HepG2 (cell line): Measurements from ENCODE around the gene SDK1.

Source experiments
- NFE2L1 ChIP-seq: sonication (generic); formaldehyde crosslinking; IDR thresholded peaks from 2 replicates; pipeline ENCODE4 v1.4.0; 2020; ENCODE audit warnings: missing genetic modification reagents, mild to moderate bottlenecking, borderline replicate concordance
- THAP8 ChIP-seq: sonication (generic); formaldehyde crosslinking; IDR thresholded peaks from 2 replicates; pipeline ENCODE4 v1.5.1; 2020; ENCODE audit warnings: missing genetic modification reagents, mild to moderate bottlenecking, borderline replicate concordance

DNA sequence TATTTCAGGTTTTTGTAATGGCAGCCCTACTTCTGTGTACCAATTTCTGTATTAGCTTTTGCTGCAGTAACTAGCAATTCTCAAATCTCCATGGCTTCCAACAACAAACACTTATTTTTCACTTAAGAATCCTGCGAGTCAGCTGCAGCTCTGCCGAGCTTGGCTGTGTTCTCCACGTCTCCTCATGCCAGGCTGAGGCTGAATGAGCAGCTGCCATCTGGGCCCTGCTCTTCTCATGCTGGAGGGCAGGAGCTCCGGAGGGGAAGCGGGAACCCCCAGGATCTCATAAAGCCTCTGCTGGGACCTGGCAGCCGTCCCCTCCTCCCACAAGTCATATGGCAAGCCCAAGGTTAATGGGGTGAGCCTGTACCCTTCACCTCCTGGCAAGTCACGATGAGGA lies 591.1 kb downstream of the SDK1 start:
- TF ChIP-seq NFE2L1 (no peak), THAP8 (CRISPR knock-in tag) (no peak)
